Ishikawa (cell line): ENCODE measurements around the gene PPP3CB.

Experiments
- CREB1 ChIP-seq: IDR thresholded peaks from 2 replicates; pipeline ENCODE4 v1.6.1; 2012; ENCODE audit warnings: low read depth
- EGR1 ChIP-seq: IDR thresholded peaks from 2 replicates; pipeline ENCODE4 v1.6.1; 2012
- EP300 ChIP-seq: IDR thresholded peaks from 2 replicates; pipeline ENCODE4 v1.6.1; 2012; ENCODE audit warnings: borderline replicate concordance
- REST ChIP-seq: IDR thresholded peaks from 2 replicates; pipeline ENCODE4 v1.6.1; 2012; ENCODE audit warnings: low read depth, mild to moderate bottlenecking
- TAF1 ChIP-seq: IDR thresholded peaks from 2 replicates; pipeline ENCODE4 v1.6.1; 2012; ENCODE audit warnings: low read depth, mild to moderate bottlenecking
- TCF12 ChIP-seq: IDR thresholded peaks from 2 replicates; pipeline ENCODE4 v1.6.1; 2012; ENCODE audit warnings: low read depth
- YY1 ChIP-seq: IDR thresholded peaks from 2 replicates; pipeline ENCODE4 v1.6.1; 2012; ENCODE audit warnings: low read depth

- TF ChIP-seq TAF1 (no peak), REST (no peak), EP300 (no peak), YY1 (no peak), TCF12 (no peak), CREB1 (no peak), EGR1 (no peak)
Observed at GRCh38 chr10:73509695-73510094, 13.9 kb upstream of the PPP3CB start.
